Heart left ventricle (tissue), 13 donors: Measurements from ENCODE around the gene COL19A1.

Experiments used
- POLR2A ChIP-seq, 2 donors: fragments of 450-650 bp; IDR thresholded peaks; one replicate each; pipeline ENCODE4 v1.6.1; 2017; ENCODE audit warnings: antibody characterized with exemption in 2 of 2, mild to moderate bottlenecking in 2 of 2, moderate library complexity in 2 of 2
- TF ChIP-seq, protein P1 (sequence below), 12 donors: fragments of 200-600 bp; sonication (generic) in 4 of 12; IDR thresholded peaks; one replicate each; pipeline versions ENCODE4 v1.5.0 to v1.8.0; 2018 to 2022; ENCODE audit warnings: antibody characterized with exemption in 12 of 12, mild to moderate bottlenecking in 5 of 12
- donor health status: ischemic (EF 13 %, LVEDD 7.1; RV severe dilation, severe dysfunction).
- donor health status: DM: no; HTN: yes; CAD: no.
- donor health status: DM: no; HTN: no; CAD: no.
- donor health status: ischemic (EF 25% LVEDD 6.9; RV normal size, moderate dysfunction).
- donor health status: ischemic (EF 25% LVEDD 5.7; RV mildly dilated, moderate dysfunction).
- donor health status: ischemic (EF 35%, LVEDD 5.7; RV mildly dilated, moderate dysfunction).
- donor health status: nonischemic (EF 11% LVEDD 7.7; RV severe dilation, severe dysfunction).
- donor health status: DM: yes; HTN: yes; CAD: no.
- donor health status: PGD.
- donor health status: ischemic (EF 29% LVEDD 5.4; RV normal size, mild dysfunction).
- donor health status: nonischemic (EF 23%, LVEDD 6.1; RV moderate dilation, normal function).

DNA sequence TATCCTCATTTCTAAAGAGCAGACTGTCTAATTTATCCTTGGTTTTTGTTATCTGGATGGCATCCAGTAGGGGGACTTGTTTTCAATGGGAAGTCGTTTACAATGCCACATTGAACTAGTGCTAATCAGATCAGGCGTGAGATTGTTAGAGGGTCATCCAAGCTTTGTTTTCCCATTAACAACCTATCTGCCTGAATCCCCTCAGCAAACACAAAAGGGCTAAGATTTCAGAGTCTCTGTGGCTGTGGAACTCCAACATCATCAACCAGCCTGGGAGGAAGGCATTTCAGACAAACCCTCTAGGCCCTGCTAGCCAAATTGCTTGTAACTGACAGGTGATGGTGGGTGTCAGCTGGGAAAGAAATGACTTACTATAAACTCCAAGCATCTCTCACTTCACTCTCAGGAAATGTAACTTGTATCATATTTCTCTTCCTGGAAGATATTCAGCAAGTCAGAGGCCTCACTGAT, 47.7 kb downstream of the COL19A1 start:
- TF ChIP-seq, protein P1, sequence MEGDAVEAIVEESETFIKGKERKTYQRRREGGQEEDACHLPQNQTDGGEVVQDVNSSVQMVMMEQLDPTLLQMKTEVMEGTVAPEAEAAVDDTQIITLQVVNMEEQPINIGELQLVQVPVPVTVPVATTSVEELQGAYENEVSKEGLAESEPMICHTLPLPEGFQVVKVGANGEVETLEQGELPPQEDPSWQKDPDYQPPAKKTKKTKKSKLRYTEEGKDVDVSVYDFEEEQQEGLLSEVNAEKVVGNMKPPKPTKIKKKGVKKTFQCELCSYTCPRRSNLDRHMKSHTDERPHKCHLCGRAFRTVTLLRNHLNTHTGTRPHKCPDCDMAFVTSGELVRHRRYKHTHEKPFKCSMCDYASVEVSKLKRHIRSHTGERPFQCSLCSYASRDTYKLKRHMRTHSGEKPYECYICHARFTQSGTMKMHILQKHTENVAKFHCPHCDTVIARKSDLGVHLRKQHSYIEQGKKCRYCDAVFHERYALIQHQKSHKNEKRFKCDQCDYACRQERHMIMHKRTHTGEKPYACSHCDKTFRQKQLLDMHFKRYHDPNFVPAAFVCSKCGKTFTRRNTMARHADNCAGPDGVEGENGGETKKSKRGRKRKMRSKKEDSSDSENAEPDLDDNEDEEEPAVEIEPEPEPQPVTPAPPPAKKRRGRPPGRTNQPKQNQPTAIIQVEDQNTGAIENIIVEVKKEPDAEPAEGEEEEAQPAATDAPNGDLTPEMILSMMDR (IDR thresholded peaks at IDR 0.05): no peak
- TF ChIP-seq POLR2A (IDR thresholded peaks at IDR 0.05): no peak
